BLaER1 (cell line): Measurements from ENCODE around the gene TAF11L4.
"Not testable (repeated sequence)": the region's sequence is repeated elsewhere in the genome, so short reads cannot be mapped to it uniquely, and the experiment has no call there.

Experiments
- H3K27ac ChIP-seq: shearing (Covaris generic); formaldehyde crosslinking; 2 replicates; pipeline ENCODE4 v1.8.1; 2022
- H3K27me3 ChIP-seq: shearing (Covaris generic); formaldehyde crosslinking; 2 replicates; pipeline ENCODE4 v1.8.1; 2022
- H3K36me3 ChIP-seq: shearing (Covaris generic); formaldehyde crosslinking; 2 replicates; pipeline ENCODE4 v1.8.1; 2022
- H3K4me1 ChIP-seq: shearing (Covaris generic); formaldehyde crosslinking; 2 replicates; pipeline ENCODE4 v1.8.1; 2022
- H3K4me2 ChIP-seq: shearing (Covaris generic); formaldehyde crosslinking; 2 replicates; pipeline ENCODE4 v1.8.1; 2022
- H3K4me3 ChIP-seq: shearing (Covaris generic); formaldehyde crosslinking; 2 replicates; pipeline ENCODE4 v1.8.1; 2022
- H3K9ac ChIP-seq: shearing (Covaris generic); formaldehyde crosslinking; 2 replicates; pipeline ENCODE4 v1.8.1; 2022
- H3K9me3 ChIP-seq: shearing (Covaris generic); formaldehyde crosslinking; 2 replicates; pipeline ENCODE4 v1.8.1; 2022
- H4K20me1 ChIP-seq: shearing (Covaris generic); formaldehyde crosslinking; 2 replicates; pipeline ENCODE4 v1.8.1; 2022
- Cebpa-rat ChIP-seq: shearing (Covaris generic); IDR thresholded peaks from 2 replicates; pipeline ENCODE4 v1.8.1; 2022

Gene TAF11L4

DNA sequence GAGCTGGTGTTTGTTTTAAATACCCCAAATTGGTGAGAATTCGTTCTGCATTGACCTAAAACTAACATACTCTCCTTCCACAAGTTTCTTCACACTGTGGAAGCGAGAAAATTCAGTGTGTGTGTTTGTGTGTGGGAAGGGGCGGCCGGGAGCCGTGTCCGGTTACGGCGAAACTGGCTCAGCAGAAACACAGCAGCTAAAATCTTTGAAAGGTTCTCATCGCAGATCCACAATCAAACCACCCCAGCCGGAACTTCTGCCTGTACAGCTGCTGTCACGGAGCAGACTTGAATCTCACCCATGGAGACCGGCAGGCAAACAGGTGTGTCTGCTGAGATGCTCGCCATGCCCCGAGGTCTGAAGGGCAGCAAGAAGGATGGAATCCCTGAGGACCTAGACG is at the start of gene TAF11L4:
Gene TAF11L4, plus strand, starts transcription at position 301 of the 400 bp plus-strand sequence.
- not testable (repeated sequence) for H3K9me3 ChIP-seq, H3K4me2 ChIP-seq, H3K27ac ChIP-seq, H3K4me3 ChIP-seq, H3K27me3 ChIP-seq, H3K36me3 ChIP-seq, H4K20me1 ChIP-seq, H3K4me1 ChIP-seq, H3K9ac ChIP-seq

DNA sequence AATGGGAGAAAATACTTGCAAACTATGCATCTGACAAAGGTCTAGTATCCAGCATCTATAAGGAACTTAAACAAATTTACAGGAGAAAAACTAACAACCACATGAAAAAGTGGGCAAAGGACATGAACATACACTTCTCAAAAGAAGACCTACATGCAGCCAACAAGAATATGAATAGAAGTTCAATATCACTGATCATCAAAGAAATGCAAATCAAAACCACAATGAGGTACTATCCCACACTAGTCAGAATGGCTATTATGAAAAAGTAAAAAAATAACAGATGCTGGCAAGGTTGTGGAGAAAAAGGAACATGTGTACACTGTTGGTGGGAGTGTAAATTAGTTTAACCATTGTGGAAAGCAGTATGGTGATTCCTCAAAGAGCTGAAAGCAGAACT is 46.5 kb upstream of the TAF11L4 start:
- not testable (repeated sequence) for H3K27ac ChIP-seq, H3K9me3 ChIP-seq, H3K36me3 ChIP-seq, H3K4me3 ChIP-seq, H3K27me3 ChIP-seq, H3K9ac ChIP-seq, H3K4me2 ChIP-seq, H4K20me1 ChIP-seq
- peaks cover 15% of the 10 kb centered on the region for H3K4me1 ChIP-seq

DNA sequence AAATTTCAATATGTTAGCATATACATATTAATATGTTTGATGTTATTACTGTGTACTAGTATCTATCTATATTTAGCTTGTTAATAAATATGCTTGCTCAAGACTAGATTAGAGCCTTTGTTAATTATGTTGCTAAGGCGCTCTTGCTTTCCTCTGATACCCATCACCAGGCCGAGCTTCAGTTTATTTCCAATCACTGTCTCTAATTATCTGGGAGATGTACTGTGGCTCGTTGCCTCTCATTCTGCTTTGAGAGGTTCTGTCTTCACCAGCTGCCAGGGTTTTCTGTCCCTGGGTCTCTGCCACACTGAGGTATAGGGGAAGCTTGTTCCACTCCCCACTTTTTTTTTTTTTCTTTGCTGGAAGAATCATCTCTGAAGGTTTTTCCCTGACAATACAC is 44.6 kb upstream of the TAF11L4 start:
- Histone ChIP-seq H3K4me3 (no peak overlapping the region), H3K9me3 (no peaks in the 10 kb centered on the region), H3K36me3 (no peaks in the 10 kb centered on the region), H3K27ac (no peak overlapping the region), H3K4me1 (peaks cover 15% of the 10 kb centered on the region), H3K27me3 (no peaks in the 10 kb centered on the region), H4K20me1 (no peaks in the 10 kb centered on the region), H3K9ac (no peak overlapping the region), H3K4me2 (peak overlapping the region; percentile 41)
- no peak for TF ChIP-seq Cebpa-rat

DNA sequence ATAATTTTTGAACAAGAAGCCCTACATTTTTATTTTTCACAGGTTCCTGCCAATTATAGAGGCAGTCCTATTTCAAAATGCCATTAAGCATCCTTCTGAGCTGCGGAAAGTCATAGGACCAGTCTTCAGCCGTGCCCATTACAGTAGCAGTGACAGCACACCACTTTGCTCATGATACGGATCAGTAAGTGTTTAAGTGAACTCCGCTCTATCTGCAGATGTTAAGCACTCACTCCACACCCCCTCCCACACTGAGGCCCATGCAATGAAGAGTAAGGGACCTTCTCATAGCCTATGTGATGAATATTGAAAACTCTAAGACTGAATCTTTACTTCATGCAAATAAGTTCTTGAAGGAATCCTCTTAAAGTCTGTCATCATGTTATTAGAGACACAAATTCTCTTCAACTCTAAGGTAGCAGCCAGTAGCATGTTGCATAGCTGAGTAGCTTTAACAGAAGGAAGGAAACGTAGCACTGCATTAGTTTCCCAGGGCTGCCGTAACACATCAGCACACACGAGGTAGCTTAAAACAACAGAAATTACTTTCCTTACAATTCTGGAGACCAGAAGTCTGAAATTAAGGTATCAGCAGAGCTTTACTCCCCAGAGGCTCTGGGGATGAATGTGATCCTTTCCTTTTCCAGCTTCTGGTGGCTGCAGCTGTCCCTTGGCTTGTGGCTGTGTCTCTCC is 43.9 kb upstream of the TAF11L4 start:
- Histone ChIP-seq H3K4me3 (no peak overlapping the region), H3K36me3 (no peaks in the 10 kb centered on the region), H3K27me3 (no peaks in the 10 kb centered on the region), H3K9me3 (no peaks in the 10 kb centered on the region), H3K4me1 (peaks cover 15% of the 10 kb centered on the region), H3K27ac (no peak overlapping the region), H4K20me1 (no peaks in the 10 kb centered on the region), H3K4me2 (peak overlapping the region; percentile 41), H3K9ac (no peak overlapping the region)
- TF ChIP-seq Cebpa-rat: no peak

DNA sequence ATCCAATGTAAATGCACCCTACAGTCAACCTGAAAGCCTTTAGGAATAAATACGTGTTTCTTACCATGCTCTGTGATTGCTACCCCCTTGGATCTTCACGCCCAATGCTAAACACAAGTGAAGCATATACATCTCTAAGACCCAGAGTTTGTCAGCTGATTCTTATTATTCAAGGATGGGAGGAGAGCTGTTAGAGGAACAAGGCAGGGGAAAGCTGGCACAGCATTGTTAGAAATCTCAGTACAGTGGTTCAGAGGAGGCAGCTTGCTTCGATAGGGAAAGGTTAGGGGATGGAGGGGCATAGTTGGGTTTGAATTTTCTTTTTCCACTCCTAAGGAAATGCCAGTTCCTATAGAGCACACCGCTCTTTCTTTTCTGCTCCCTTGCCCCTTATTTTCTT is 40.2 kb upstream of the TAF11L4 start:
- no peaks in the 10 kb centered on the region for H4K20me1 ChIP-seq
- H3K27ac ChIP-seq: no peak overlapping the region
- no peak overlapping the region for H3K4me2 ChIP-seq
- no peak overlapping the region for H3K9ac ChIP-seq
- no peak for TF ChIP-seq Cebpa-rat
- H3K36me3 ChIP-seq: no peaks in the 10 kb centered on the region
- no peaks in the 10 kb centered on the region for H3K9me3 ChIP-seq
- no peak overlapping the region for H3K4me3 ChIP-seq
- H3K4me1 ChIP-seq: peaks cover 15% of the 10 kb centered on the region
- no peaks in the 10 kb centered on the region for H3K27me3 ChIP-seq

DNA sequence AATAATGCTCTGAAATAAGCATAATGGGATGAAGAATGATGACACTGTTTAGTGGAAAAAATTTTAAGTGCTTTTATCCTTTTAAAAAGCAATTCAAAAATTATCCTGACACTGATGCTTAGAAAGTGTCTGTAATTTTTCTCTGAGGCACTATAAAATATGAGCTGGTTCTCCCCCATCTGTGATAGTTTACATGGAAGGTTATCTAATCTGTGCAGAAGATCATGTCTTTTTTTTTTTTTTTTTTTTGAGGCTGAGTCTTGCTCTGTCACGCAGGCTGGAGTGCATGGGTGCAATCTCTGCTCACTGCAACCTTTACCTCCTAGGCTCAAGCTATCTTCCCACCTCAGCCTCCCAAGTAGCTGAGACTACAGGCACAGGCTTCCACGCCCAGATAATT is 38.8 kb upstream of the TAF11L4 start:
- Histone ChIP-seq H3K9ac (no peak overlapping the region), H4K20me1 (no peaks in the 10 kb centered on the region), H3K9me3 (no peaks in the 10 kb centered on the region), H3K27me3 (no peaks in the 10 kb centered on the region), H3K4me3 (no peak overlapping the region), H3K4me2 (no peak overlapping the region), H3K4me1 (peaks cover 5% of the 10 kb centered on the region), H3K27ac (no peak overlapping the region), H3K36me3 (no peaks in the 10 kb centered on the region)
- no peak for TF ChIP-seq Cebpa-rat

DNA sequence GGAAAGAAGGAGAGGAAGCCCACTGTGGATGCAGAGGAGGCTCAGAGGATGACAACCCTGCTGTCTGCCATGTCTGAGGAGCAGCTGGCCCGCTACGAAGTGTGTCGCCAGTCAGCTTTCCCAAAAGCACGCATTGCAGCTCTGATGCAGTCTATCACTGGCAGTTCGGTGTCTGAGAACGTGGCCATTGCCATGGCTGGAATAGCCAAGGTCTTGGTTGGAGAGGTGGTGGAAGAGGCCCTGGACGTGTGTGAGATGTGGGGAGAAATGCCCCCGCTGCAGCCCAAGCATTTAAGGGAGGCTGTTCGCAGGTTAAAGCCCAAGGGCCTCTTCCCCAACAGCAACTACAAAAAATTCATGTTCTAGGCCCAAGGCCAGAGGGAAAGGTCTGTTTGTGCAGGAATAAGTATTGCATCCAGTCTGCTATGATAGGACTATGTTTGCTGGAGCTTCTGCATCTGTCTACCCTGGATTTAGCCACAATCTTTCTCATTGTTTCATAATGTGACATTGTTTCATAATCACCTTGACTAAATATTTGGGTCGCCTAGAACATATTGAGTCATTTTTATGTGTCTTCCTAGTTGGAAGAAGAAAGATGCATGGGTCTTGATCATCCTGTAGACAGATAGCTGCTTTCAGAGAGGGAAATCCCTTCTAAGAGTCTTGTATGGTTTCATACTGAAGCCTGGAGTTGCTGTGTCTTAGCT is 35.0 kb upstream of the TAF11L4 start:
- not testable (repeated sequence) for H3K27ac ChIP-seq, H4K20me1 ChIP-seq, H3K4me2 ChIP-seq, H3K9ac ChIP-seq, H3K27me3 ChIP-seq, H3K36me3 ChIP-seq, H3K4me3 ChIP-seq, H3K4me1 ChIP-seq, H3K9me3 ChIP-seq

DNA sequence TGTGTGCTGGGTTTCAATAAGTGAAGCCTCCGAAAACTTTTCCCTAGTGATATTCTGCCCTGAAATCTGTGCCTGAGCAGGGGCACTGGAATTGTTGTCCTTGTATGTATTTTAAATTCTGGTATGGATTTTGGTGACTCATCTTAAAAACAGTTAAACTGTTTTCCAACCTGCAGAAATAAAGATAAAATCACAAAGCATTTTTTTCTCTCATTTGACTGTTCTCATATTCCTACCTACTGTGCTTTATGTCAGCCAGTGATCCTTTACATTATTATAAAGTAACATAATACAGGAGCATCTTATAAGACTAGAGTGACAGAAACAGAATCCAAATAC is 34.5 kb upstream of the TAF11L4 start:
- H3K9me3 ChIP-seq: 0 out of 2 replicates have a peak, but pooled peaks cover 4% of the 10 kb centered on the region
- H3K9ac ChIP-seq: no peak overlapping the region
- no peaks in the 10 kb centered on the region for H4K20me1 ChIP-seq
- no peaks in the 10 kb centered on the region for H3K27me3 ChIP-seq
- no peak overlapping the region for H3K4me2 ChIP-seq
- H3K36me3 ChIP-seq: no peaks in the 10 kb centered on the region
- no peak for TF ChIP-seq Cebpa-rat
- H3K4me1 ChIP-seq: peaks cover 8% of the 10 kb centered on the region
- H3K4me3 ChIP-seq: no peak overlapping the region
- H3K27ac ChIP-seq: no peak overlapping the region

DNA sequence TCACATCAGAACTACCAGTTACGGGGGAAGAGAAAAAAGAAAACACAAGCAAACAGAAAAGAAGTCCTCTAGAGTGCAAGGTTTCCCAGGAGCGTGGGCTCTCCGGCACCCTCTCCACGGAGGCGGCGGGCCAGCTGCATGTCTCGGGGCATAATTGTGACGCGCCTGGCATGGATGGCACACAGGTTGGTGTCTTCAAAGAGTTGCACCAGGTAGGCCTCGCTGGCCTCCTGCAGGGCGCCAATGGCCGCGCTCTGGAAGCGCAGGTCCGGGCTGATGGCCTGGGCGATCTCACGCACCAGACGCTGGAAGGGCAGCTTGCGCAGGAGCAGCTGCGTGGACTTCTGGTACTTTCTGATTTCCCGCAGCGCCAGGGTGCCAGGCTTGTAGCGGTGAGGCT is 30.3 kb upstream of the TAF11L4 start:
- H3K4me2 ChIP-seq, H3K27ac ChIP-seq, H4K20me1 ChIP-seq, H3K9ac ChIP-seq, H3K4me1 ChIP-seq, H3K27me3 ChIP-seq, H3K36me3 ChIP-seq, H3K4me3 ChIP-seq: not testable (repeated sequence)
- H3K9me3 ChIP-seq: 0 out of 2 replicates have a peak, but pooled peaks cover 12% of the 10 kb centered on the region

DNA sequence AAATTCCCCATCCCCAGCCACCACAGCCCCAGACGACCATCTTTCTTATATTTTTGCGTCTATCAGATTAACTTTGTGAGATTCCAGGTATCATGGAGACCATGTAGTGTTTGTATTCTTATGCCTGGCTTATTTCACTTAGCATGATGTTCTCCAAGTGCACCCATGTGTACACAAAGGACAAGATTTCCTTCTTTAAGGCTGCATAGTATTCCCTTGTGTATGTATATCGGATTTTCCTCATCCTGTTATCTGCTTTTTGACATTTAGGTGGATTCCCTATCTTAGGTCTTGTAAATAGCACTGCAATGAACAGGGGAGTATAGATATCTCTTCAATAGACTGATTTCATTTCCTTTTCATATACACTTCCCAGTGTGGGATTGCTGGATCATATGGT is 28.8 kb upstream of the TAF11L4 start:
- TF ChIP-seq Cebpa-rat: no peak
- Histone ChIP-seq H3K36me3 (no peaks in the 10 kb centered on the region), H3K9ac (no peak overlapping the region)

DNA sequence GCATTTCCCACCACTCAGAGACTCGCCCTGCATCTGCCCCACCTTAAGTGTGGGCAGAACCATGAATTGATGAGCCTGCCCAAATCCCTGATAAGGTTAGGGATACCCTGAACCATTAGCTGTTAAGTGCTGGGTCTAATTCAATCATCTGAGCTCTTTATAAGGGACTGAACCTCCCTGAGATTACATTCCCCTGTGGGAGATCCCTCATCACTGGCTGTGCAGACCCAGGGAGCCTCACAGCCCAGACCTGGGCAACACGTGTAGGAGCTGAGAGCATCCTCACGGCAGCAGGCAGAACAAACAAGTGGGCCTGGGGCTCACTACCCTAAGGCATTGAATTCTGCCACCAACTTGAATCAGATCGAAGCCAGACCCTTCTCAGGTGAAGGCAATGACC is 24.2 kb upstream of the TAF11L4 start:
- no peak for TF ChIP-seq Cebpa-rat
- Histone ChIP-seq H3K27me3 (no peaks in the 10 kb centered on the region), H3K36me3 (no peaks in the 10 kb centered on the region), H3K4me1 (no peaks in the 10 kb centered on the region), H3K9ac (no peak overlapping the region), H3K9me3 (0 out of 2 replicates have a peak, but pooled peaks cover 5% of the 10 kb centered on the region), H3K27ac (no peak overlapping the region), H3K4me2 (no peak overlapping the region), H4K20me1 (no peaks in the 10 kb centered on the region), H3K4me3 (no peak overlapping the region)

More for the DNA sequence above, 28.8 kb upstream of the TAF11L4 start:
- peaks cover 8% of the 10 kb centered on the region for H3K4me1 ChIP-seq
- H3K4me3 ChIP-seq: no peak overlapping the region
- H3K27ac ChIP-seq: no peak overlapping the region
- H3K4me2 ChIP-seq: no peak overlapping the region
- H3K27me3 ChIP-seq: no peaks in the 10 kb centered on the region
- H3K9me3 ChIP-seq: 0 out of 2 replicates have a peak, but pooled peaks cover 12% of the 10 kb centered on the region
- H4K20me1 ChIP-seq: no peaks in the 10 kb centered on the region

DNA sequence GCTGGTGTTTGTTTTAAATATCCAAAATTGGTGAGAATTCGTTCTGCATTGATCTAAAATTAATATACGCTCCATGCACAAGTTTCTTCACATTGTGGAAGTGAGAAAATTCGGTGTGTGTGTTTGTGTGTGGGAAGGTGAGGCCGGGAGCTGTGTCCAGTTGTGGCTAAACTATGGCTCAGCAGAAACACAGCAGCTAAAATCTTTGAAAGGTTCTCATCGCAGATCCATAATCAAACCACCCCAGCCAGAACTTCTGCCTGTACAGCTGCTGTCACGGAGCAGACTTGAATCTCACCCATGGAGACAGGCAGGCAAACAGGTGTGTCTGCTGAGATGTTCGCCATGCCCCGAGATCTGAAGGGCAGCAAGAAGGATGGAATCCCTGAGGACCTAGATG is 23.7 kb upstream of the TAF11L4 start, which contains the start of gene TAF11L2:
Gene TAF11L2, plus strand, starts transcription at position 301 of the 400 bp plus-strand sequence.
- not testable (repeated sequence) for H3K9me3 ChIP-seq, H4K20me1 ChIP-seq, H3K27me3 ChIP-seq, H3K36me3 ChIP-seq, H3K4me1 ChIP-seq, H3K4me2 ChIP-seq, H3K9ac ChIP-seq, H3K27ac ChIP-seq, H3K4me3 ChIP-seq
